Effector CD4-positive, alpha-beta T cell (primary cell): ENCODE results near the gene CD300LB.

Experiments used
- DNase-seq: peaks from one replicate; pipeline ENCODE4 v3.0.0-alpha.2; 2020

CD300LB gene

DNA sequence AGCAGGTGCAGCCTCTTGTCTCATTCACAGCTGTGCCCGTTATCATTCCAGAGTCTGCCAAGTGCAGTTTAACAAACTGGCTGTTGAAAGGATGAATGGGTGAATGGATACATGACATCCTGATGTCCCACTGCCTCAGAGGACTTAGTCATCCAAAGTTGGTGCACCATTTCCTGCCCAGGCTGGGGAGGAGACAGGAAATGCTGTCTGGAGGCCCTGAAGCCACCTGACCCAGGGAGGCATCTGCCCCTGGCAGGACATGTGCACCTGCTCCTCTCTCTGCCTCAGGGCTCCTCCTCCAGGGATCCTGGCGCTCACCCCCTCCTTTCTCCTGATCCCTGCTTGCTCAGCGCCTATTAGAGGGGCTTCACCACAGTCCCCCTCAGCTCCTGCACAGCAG is 16.5 kb upstream of the CD300LB start:
- DNase-seq, result no peak

DNA sequence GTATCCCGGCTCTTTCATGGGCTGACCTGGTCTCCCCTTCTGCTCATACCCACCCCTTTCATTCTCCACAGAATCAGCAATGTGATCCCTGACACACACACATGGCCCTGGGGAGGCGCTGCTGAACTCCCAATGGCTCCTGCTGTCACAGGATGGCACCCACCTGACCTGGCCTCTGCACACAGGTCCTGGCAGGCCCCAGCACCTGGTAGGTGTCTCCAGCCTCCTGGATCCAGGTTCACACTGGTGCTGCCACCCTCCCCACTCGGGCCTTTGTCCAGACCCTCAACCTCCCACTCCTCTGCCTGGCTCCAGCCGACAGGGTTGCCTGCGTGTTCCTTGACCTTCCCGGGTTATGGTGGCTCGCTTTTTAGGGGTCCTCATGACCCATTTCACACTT is 16.0 kb upstream of the CD300LB start:
- DNase-seq, result no peak

DNA sequence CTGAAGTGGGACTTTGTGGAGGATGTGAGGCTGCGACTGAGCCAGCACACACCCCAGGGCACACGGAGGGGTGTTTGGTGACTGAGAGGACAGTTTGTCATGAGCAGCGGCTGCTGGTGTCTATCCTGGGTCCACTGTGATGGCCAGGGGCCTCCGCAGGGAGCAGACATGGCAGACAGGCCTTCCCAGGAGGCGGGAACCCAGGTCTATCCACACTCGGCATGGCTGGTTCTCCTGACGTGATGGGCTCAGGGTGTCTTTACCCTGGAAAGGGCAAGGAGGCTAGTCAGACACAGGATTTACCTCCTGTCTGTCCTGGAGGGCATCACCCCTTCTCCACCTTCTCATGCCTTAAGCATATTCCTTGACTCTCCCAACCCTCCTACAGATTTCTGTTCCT is 15.3 kb upstream of the CD300LB start:
- DNase-seq, result no peak

DNA sequence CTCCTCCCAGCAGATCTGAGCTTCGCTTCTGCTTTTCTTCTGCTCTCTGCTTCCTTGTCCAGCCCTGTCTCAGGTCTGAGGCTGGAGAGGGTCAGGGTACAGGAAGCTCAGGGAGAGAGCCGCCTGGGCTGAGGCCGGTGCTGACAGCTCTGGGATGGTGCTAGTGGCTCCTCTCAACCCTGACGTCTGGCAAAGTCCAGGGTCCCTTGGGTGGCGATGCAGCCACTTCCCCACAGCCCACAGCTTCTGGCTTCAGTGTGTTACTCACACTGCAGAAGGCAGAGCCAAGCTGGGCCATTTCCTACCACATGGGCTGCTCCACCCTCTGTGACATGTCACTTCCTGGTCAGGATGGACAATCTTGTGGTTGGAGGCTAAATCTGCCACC is 14.6 kb upstream of the CD300LB start, which contains the start of gene CD300C:
TSS of gene CD300C (minus strand) at position 273 of the 388 bp plus-strand sequence. CDS start 333 bp downstream, outside the sequence.
- no peak for DNase-seq

DNA sequence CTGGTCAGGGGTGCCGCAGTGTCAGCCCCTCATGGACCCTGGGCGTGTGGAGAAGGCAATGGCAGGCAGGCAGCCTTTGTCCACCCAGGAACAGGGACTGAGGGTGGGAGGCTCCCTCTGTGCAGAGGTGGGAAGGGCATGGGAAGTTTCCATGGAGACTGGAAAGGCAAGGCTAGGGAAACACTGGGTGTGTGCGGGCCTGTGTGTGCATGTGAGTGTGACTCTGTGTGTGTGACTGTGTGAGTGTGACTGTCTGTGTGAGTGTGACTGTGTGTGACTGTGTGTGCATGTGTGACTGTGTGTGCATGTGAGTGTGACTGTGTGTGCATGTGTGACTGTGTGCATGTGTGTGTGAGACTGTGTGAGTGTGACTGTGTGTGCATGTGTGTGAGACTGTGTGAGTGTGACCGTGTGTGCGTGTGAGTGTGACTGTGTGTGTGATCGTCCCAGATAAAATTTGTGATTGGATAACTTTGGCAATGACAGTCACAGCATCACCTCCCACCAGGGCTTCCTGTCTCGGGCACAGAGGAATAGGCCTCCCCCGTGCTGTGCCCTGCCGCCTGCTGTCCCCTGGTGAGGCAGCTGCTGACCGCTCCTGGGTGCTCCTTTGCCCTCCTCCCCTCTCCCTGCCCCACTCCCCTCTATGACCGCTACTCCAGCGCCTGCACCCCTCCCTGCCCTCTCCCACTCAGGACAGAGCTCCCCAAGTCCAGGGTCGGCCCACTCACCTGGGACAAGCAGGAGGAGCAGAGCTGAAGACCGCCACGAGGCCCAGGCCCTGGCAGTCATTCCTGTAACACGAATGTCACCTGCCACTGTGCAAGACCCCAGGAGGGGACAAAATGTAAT is 13.9 kb upstream of the CD300LB start:
- DNase-seq, result no peak

DNA sequence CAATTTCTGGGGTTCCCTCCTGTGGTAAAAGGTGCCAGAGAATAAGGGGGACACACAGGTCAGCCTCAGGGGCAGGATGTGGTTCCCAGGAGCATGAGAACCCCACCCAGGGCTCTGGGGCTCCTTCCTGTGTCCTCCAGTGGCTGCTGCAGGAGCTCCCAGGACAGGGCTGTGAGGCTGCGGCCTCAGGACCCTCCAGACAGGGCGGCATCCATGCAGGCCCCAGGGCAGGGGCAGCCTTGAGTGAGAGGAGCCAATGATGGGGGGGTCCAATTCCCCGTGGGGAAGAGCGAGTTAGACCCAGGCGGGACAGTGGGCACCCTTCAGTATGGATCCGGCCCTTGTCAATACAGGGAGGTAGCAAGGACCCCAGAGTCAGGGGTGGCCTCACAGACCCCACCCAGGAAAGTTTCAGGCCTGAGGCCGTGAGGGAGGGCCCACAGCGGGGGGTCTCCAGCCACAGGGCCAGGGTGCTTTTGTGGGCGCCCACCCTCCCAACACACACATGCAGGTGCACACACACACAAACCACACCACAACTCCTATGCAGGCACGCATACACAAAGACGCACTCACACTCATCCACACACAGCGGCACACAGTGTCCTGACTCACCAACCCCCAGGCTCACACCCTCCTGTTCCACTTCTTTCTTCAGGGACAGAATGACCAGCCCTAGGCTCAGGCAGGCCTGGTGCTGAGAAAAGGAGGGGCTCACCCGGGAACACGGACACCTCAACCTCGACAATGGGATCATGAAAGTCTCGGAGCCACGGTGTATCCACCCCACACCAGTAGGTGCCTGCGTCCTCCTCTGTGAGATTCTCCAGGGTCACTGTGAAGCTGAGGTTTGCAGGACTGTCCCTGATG is 12.9 kb upstream of the CD300LB start:
- no peak for DNase-seq

DNA sequence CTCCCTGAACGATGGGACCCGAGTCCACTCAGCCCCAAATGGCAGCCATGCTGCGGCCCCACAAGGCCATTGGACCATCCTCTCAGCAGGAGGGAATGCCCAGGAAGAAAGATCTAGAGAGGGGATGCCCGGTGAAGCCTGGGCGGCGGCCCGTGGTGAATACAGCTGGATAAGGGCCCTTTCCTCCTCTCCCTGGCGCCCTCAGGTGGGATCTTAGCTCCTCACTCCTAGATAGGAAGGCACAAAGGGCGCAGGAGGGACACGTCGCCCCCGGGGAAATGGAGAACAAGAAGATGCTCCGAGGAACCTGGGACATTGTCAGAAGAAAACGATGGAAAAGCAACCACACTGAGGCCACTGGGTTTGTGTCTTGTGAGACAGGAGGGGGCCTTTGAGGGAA is 12.1 kb upstream of the CD300LB start:
- no peak for DNase-seq

DNA sequence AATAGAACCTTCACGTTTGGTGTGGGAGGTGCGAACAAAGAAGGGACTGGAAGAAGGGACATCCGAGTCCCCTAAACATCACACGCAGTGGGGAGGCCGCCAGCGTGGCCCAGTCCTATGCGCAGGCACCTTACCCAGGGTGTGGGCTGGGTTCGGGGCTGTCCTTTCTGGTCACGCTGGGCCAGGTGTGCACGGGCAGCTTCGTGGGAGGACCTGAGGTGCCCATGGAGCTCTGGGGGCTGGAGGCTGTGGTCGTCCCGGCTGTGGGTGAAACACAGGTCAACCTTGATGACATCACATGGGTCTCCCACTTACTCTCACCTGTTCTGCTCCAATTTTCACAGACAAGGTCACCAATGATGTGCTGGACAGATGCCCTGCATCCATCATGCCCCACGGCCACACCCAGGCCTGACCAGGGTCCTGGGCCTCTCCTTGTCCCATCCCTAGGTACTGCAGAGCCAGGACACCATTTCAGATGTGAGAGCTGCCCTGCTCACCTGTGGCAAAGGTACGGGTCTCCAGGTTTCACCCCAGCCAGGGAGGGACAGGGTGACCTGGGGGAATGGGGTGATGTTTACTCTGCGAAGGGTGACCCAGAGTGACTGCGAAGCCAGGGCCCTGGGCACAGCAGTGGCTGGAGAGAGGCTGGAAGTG is 11.6 kb upstream of the CD300LB start:
- no peak for DNase-seq

DNA sequence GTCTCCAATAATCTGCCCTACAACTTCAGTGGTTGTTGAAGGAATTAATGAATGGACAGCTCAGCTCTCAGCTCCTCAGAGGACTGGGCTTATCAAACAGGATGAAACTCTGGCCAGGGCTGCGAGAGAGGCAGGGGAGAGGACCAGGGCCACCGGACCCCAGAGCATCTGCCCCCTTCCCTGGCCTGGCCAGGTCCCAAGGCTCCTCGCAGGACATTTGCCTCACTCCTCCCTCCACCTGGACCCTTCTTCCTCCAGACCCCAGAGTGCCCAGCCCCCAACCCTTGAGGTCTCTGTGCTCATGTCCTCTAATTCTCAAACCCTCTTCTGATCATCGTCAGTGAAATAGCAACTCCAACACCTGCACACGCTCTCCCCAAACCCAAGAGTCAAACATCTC is 10.9 kb upstream of the CD300LB start:
- DNase-seq, result no peak

DNA sequence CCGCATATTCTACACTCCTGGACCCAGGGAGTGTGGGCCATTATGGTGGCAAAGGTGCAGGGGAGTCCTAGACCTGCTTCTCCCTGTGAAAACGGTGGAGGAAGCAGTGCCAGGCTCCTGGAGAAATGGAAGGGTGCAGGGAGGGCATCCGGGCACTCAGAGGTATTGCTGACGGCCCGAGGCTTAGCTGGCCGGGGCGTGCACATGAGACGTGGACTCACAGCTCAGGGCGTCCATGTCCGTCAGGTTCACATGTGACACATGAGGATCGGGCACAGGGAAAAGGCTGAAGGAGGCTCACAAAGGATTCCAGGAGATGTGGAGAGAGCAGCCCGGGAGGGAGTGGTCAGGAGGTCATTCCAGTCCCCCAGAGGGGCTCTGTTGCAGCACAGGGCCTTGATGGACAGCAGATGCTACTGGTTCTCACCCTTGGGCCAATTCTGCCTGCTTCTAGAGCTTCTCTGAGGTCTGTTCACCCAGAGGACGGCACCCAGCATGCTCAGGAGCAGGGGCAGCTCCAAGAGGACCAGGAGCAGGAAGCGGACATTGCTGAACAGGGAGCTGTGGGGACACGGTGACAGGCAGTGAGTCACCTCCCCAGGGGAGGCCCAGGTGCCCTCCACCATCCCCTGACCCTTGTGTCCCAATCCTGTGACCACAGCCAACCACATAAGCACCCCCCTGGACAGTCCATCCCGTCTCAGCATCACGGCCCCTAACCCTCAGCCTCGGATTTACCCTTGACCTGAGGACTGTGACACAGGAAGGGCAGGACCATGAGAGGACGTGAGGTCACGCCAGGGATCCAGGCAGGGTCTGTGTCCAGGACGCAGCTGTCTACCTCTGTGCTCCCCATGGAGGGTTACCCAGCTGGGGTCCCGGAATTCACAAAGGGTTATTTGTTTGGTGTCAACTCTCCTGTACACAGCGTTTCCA is 10.2 kb upstream of the CD300LB start:
- DNase-seq, result no peak

DNA sequence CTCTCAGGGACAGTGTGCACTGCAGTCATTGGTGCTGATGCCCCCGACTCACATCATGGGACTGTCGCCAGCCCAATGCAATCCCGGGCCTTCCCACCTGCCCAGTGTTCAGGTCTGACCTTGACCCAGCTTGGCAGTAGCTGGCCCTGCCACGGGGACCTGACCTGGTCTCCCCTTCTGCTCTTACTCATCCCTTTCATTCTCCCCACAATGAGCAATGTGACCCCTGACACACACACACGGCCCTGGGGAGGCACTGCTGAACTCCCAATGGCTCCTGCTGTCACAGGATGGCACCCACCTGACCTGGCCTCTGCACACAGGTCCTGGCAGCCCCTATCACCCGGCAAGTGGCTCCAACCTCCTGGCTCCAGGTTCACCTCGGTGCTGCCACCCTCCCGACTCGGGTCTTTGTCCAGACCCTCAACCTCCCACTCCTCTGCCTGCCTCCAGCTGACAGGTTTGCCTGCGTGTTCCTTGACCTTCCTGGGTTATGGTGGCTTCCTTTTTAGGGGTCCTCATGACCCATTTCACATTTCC is 8.1 kb upstream of the CD300LB start:
- DNase-seq, result no peak

DNA sequence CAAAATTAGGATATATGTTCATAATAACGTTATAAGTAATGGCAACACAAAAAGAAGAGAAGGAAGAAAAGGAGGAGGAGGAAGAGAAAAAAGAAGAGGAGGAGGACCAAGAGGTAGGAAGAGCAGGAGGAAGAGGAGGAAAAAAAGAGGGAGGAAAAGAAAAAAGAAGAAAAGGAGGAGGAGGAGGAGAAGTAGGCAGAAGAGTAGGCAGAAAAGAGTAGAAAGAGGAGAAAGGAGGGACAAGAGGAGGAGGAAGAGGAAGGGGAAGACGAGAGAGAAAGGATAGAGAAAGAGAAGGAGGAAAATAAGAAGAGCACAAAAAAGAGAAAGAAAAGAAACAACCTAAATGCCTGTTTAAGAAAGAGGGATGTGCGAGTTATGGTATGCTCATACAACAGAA is 5.6 kb upstream of the CD300LB start:
- no peak for DNase-seq

DNA sequence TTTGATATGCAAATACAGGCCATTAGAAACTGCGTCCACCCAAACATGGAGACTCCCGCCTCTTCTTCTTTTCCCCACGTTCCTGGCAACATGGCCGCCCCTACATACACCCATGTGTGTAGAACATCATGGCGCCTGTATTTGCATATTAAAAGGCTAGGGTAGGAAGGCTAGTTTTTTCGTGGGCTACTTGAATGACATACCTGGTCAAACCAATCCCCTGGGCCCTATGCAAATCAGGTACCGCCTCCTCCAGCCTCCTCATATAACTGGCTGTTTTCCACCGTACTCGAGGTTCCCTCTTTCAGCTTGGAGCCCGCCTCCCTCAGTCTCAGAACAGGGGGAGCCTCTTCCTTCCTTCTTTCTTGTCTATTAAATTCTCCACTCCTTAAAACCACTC is 840 bp upstream of the CD300LB start:
- no peak for DNase-seq

DNA sequence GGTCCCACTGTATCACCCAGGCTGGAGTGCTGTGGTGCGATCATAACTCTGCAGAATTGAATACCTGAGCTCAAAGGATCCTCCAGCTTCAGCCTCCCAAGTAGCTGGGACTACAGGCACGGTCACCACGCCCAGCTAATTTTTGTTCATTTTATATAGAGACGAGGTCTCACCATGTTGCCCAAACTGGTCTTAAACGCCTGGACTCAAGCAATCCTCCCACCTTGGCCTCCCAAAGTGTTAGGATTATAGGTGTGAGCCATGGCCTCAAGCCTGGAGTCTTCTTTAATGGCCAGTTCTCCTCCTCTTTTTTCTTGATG is 484 bp downstream of the CD300LB start:
- DNase-seq, result no peak

DNA sequence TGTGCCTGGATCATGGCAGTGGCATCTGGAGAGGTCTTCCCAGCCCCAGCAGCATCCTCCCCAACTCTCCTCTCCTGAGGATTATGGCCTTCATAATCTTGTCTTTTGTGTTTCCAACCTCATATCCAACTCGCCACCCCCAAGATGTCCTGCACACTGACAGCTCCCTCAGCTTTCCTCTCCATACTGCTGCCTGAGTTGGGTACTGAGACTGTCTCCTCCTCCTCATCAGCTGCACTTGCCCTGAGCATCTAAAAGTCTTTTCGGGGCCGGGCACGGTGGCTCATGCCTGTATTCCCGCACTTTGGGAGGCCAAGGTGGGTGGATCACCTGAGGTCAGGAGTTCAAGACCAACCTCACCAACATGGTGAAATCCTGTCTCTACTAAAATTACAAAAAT is 2.0 kb downstream of the CD300LB start:
- DNase-seq, result no peak

DNA sequence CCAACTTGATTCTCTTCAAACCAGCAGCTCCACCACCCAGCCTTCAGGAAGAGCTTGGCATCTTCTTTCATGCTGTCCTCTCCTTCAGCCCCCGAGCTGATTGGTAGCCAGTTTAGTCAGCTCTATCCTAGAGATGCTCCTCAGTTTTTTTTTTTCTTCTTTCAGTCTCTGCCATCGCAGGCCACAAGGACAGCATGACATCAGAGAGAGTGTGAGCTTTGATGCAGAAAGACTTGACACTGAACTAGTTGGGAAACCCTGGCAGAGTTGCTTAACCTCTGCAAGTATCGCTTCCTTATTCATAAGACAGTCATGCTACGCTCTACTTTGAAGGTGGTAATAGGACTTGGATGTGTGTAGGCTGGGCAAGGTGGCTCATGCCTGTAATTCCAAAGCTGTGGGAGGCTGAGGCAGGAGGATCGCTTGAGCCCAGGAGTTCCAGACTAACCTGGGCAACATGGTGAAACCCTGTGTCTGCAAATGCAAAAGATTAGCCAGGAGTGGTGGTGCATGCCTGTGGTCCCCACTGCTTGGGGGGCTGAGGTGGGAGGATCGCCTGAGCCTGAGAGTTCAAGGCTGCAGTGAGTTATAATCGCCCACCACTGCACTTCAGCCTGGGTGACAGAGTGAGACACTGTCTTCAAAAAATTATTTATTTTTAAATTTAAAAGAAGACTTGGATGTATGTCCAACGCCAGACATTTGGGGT is 2.6 kb downstream of the CD300LB start:
- no peak for DNase-seq

DNA sequence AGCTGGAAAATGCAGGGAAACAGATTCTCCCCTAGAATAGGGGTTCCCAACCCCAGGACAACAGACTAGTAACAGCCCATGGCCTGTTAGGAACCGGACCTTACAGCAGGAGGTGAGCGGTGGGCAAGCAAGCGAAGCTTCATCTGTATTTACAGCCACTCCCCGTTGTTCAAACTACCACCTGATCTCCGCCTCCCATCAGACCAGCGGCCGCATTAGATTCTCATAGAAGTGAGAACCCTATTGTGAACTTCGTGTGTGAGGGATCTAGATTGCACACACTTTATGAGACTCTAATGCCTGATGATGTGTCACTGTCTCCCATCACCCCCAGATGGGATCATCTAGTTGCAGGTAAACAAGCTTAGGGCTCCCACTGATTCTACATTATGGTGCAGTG is 3.5 kb downstream of the CD300LB start:
- DNase-seq, result no peak

DNA sequence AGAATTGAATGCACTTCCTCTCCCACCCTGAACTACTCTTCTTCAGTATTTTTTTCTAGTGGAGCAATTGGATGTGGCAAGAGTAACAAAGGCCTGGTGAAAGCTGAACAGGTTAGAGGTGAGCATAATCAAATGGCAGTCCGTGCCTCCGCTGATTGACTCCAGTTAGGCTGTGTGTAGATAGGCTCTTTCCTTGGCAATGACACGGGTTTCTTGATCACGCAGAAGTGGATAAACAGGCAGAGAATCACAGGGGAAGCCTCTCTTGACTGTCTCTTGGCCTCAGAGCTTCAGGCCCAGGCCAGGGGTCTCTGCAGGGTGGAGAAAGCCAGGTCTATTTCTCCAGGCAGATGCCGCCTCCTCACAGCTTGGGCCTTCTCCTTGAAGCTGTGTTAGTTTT is 4.2 kb downstream of the CD300LB start:
- no peak for DNase-seq

DNA sequence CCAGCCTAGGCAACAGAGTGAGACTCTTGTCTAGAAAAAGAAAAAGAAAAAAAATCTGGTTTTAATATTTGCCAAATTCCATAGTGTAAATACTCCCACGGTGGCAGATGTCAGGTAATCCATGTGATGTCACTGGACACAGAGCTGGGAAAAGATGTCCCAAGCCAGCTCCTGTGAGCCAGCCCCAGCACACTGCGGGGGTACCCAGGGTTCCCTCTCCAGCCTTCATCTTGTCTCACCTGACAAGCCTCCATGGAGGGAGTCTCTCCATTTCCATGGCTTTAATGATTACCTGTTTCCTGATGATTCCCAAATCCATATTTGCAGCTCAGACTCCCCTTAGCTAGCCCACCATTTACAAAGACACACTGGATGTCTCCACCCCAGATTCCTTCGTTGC is 4.6 kb downstream of the CD300LB start:
- no peak for DNase-seq

DNA sequence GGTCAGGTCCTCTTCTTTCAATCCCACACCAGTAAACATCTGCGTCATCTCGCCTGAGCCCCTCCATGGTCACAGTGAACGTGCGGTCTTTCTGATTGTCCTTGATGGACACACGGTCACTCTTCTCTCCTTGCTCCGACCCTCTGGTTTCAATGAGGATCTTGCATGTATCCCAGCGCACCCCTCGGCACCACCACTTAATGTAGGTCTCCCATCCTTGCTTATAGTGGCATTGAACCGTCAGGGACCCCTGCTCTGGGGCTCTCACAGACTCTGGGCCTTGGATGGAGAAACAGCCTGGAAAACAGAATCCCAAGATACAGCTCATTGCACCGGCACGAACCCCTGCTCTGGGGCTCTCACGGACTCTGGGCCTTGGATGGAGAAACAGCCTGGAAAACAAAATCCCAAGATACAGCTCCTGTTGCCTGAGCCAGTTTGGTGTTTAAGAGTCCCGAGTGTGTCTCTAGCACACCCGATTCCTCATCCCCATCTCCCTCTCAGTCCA is 5.4 kb downstream of the CD300LB start:
- DNase-seq, result no peak

DNA sequence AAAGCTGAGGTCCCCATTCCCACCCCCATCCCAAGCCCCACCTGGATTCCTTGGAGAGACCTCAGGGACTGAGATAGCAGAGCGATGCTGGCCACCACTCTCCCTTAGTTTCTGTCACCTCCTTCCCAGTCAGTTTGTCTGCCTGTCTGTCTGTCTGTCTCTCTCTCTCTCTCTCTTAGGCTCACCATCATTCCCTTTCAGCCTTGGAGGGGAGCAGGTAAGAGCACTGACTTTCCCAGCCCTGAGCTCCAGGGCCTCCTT is 5.9 kb downstream of the CD300LB start:
- DNase-seq, result no peak
